HG03196 (cell line): Measurements from ENCODE around the gene PRRC2A.

ENCODE experiments used
- ATAC-seq: cut with Tn5 transposase; IDR thresholded peaks from one replicate; pipeline ENCODE4 v1.9.1; 2021; ENCODE audit not compliant: unreplicated experiment

The PRRC2A gene

GRCh38 chr6:31664790-31665500 is 44.4 kb downstream of the PRRC2A start, which contains the start of gene GPANK1:
Gene GPANK1 (minus strand): TSS chr6:31664997. CDS start chr6:31664478, 519 bp downstream.
- peak; percentile 33 for ATAC-seq

- ATAC-seq = peak; percentile 78
These were observed 45.2 kb downstream of the PRRC2A start, which contains the start of gene CSNK2B for GRCh38 chr6:31665501-31666336. Gene CSNK2B (plus strand): TSS chr6:31666080. CDS start chr6:31666832, 752 bp downstream.

- no peak for ATAC-seq
These were observed 45.9 kb downstream of the PRRC2A start for GRCh38 chr6:31666337-31666965.

GRCh38 chr6:31669676-31670075 is 49.2 kb downstream of the PRRC2A start, which contains the start of gene LY6G5B:
Gene LY6G5B (plus strand): TSS chr6:31669976. CDS start chr6:31670951, 975 bp downstream.
- no peak for ATAC-seq

- no peak for ATAC-seq
These were observed 55.9 kb downstream of the PRRC2A start for GRCh38 chr6:31676322-31676903.

GRCh38 chr6:31676904-31677303 is 56.4 kb downstream of the PRRC2A start:
- ATAC-seq = no peak

- ATAC-seq = no peak
These were observed 57.4 kb downstream of the PRRC2A start for GRCh38 chr6:31677955-31678354.

- no peak for ATAC-seq
These were observed 60.0 kb downstream of the PRRC2A start, which contains the start of gene LY6G5C for GRCh38 chr6:31680226-31681134. Gene LY6G5C (minus strand): TSS chr6:31681067. CDS start chr6:31680373, 694 bp downstream.

GRCh38 chr6:31681135-31681671 is 60.7 kb downstream of the PRRC2A start:
- ATAC-seq = no peak

GRCh38 chr6:31683591-31683990 is 63.1 kb downstream of the PRRC2A start:
- ATAC-seq = no peak

GRCh38 chr6:31686483-31686882 is 66.0 kb downstream of the PRRC2A start:
- ATAC-seq = no peak

- ATAC-seq = no peak
These were observed 66.8 kb downstream of the PRRC2A start for GRCh38 chr6:31687321-31687720.
